Measurements from ENCODE around the gene COPZ1.

COPZ1 gene

DNA sequence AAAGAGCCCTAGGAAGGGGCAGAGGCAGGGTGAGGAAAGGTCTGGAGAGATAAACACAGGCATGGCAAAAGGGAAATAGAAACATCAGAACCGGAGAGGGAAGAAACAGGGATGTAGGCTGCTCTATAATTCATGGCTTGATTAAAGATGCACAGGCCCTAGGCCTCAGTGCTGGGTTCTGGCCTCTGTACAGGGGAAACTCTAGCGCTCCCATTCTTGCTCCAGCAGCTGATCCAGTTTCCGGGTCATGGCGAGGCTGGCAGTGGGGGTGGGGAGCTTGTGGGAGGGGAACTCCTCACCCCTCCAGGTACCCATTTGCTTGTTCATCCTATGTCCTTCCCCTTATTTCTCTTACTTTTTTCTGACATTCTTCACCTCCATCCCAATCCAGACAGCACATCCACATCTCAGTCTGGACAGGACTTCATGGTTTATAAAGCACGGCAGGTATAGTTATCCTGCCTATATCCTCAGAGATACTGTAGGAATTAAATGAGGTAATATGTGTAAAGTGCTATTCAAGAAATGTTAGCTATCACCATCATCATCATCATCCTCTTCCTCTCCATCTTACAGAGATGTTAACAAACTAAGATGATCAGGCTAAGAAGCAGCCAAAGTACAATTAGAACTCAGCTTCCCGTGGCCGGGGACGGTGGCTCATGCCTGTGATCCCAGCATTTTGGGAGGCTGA lies 47.3 kb downstream of the COPZ1 start:
- DNase-seq (ENCODE audit: extremely low read depth, insufficient read length) = no peak
- H3K36me3 ChIP-seq (ENCODE audit: control insufficient read depth, insufficient read depth, low read length) = no peaks in the 10 kb centered on the region
- no peaks in the 10 kb centered on the region; the same call in 1 of the 2 replicates for H3K27me3 ChIP-seq (replicated peaks; ENCODE audit: control insufficient read depth, insufficient read depth, low read length)
- TF ChIP-seq, protein P1, sequence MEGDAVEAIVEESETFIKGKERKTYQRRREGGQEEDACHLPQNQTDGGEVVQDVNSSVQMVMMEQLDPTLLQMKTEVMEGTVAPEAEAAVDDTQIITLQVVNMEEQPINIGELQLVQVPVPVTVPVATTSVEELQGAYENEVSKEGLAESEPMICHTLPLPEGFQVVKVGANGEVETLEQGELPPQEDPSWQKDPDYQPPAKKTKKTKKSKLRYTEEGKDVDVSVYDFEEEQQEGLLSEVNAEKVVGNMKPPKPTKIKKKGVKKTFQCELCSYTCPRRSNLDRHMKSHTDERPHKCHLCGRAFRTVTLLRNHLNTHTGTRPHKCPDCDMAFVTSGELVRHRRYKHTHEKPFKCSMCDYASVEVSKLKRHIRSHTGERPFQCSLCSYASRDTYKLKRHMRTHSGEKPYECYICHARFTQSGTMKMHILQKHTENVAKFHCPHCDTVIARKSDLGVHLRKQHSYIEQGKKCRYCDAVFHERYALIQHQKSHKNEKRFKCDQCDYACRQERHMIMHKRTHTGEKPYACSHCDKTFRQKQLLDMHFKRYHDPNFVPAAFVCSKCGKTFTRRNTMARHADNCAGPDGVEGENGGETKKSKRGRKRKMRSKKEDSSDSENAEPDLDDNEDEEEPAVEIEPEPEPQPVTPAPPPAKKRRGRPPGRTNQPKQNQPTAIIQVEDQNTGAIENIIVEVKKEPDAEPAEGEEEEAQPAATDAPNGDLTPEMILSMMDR (IDR thresholded peaks at IDR 0.05; ENCODE audit: insufficient read depth, low read length, poor library complexity, severe bottlenecking) = no peak
- H3K4me3 ChIP-seq (replicated peaks; ENCODE audit: low read depth, low read length) = no peak overlapping the region

GRCh38 chr12:54373649-54374561 lies 49.0 kb downstream of the COPZ1 start:
- DNase-seq (ENCODE audit: extremely low read depth, insufficient read length) = no peak
- Histone ChIP-seq H3K4me3 (replicated peaks; ENCODE audit: low read depth, low read length) (no peak overlapping the region), H3K27me3 (replicated peaks; ENCODE audit: control insufficient read depth, insufficient read depth, low read length) (no peaks in the 10 kb centered on the region; the same call in 1 of the 2 replicates), H3K36me3 (ENCODE audit: control insufficient read depth, insufficient read depth, low read length) (no peaks in the 10 kb centered on the region; the same call in 1 of the 2 replicates)
- TF ChIP-seq, protein P1 (IDR thresholded peaks at IDR 0.05; ENCODE audit: insufficient read depth, low read length, poor library complexity, severe bottlenecking) = no peak

DNA sequence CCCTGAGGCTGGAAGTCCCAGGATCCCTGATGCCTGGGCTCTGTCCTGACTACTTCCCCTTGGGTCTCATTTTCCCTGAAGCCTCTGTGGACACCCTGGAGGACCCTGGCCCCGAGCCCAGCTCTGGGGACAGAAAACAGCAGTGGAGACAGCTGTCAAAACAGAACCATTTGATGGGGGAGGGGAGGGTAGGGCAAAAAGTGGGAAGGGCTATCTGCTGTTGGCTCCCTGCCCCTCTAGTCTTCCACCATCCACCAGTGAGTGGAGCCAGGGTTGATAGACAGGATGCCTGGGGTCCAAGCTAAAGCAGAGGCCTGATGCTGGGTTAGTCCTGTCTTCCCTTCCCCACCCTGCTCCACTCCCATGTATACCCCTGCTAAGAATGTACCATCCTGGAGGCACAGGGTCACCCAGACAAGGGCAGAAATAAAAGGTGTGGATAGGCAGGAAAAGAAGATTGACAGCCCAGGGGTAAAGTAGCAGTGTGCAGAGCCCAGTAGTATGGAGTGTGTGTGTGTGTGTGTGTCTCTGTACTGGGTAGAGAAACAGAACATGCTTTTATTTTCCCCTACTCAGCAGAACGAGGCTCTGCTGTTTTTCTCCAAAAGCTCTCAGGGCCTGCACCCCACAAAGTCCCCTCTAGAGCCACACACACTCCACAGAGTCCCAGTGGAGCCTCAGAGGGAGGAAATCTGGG lies 49.8 kb downstream of the COPZ1 start:
- Histone ChIP-seq H3K36me3 (ENCODE audit: control insufficient read depth, insufficient read depth, low read length) (no peaks in the 10 kb centered on the region; the same call in 1 of the 2 replicates), H3K4me3 (replicated peaks; ENCODE audit: low read depth, low read length) (no peak overlapping the region), H3K27me3 (replicated peaks; ENCODE audit: control insufficient read depth, insufficient read depth, low read length) (no peaks in the 10 kb centered on the region; the same call in 1 of the 2 replicates)
- TF ChIP-seq, protein P1 (IDR thresholded peaks at IDR 0.05; ENCODE audit: insufficient read depth, low read length, poor library complexity, severe bottlenecking) = no peak
- DNase-seq (ENCODE audit: extremely low read depth, insufficient read length) = no peak

DNA sequence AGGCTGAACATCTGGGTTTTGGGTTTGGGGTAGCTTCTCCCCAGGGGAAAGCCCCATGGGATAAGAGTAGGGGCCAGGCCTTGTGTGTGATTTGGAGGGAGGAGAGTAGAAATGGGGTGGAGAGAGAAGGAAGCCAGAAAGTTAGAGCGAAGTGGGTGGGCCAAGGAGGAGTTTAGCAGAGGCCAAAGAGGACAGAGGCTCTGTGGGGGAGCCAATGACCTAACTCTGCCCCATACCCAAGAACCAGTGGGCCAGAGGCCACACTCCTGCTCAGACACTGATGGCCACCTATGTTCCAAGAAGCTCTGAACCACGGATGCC lies 50.3 kb downstream of the COPZ1 start:
- no peak for DNase-seq (ENCODE audit: extremely low read depth, insufficient read length)
- Histone ChIP-seq H3K27me3 (replicated peaks; ENCODE audit: control insufficient read depth, insufficient read depth, low read length) (no peaks in the 10 kb centered on the region; the same call in 1 of the 2 replicates), H3K4me3 (replicated peaks; ENCODE audit: low read depth, low read length) (no peak overlapping the region), H3K36me3 (ENCODE audit: control insufficient read depth, insufficient read depth, low read length) (no peaks in the 10 kb centered on the region; the same call in 1 of the 2 replicates)
- TF ChIP-seq, protein P1 (IDR thresholded peaks at IDR 0.05; ENCODE audit: insufficient read depth, low read length, poor library complexity, severe bottlenecking) = no peak

GRCh38 chr12:54376596-54376995 lies 51.7 kb downstream of the COPZ1 start:
- Histone ChIP-seq H3K27me3 (replicated peaks; ENCODE audit: control insufficient read depth, insufficient read depth, low read length) (no peaks in the 10 kb centered on the region; the same call in 1 of the 2 replicates), H3K36me3 (ENCODE audit: control insufficient read depth, insufficient read depth, low read length) (no peaks in the 10 kb centered on the region; the same call in 1 of the 2 replicates), H3K4me3 (replicated peaks; ENCODE audit: low read depth, low read length) (no peak overlapping the region)
- DNase-seq (ENCODE audit: extremely low read depth, insufficient read length) = no peak
- TF ChIP-seq, protein P1 (IDR thresholded peaks at IDR 0.05; ENCODE audit: insufficient read depth, low read length, poor library complexity, severe bottlenecking) = no peak

Measured in GM06990 (cell line).